H1 (cell line): ENCODE results near the gene AGO3. TPM values are rescaled to one million over a fixed set of nuclear protein-coding genes. Genes with fewer than 3 reads are reported as not detected.

Experiments
- CTCF ChIA-PET: fragments of 300-600 bp; sonication (Branson Sonifier 250); formaldehyde crosslinking; loops from one replicate; lab custom pipeline; 2021; ENCODE audit not compliant: partially characterized antibody; lab: Charles Lee
- POLR2A ChIA-PET: fragments of 300-600 bp; sonication (Branson Sonifier 250); formaldehyde crosslinking; loops from one replicate; lab custom pipeline; 2021; ENCODE audit warnings: inconsistent platforms; ENCODE audit not compliant: partially characterized antibody; lab: Charles Lee
- DNase-seq, 2 experiments: peaks; one replicate each; pipeline versions ENCODE4 v3.0.0 to v3.0.0-alpha.2; 2010 to 2022; ENCODE audit warnings: low spot score in 2 of 2, low read depth in 1 of 2, mixed read lengths in 1 of 2
- FAIRE-seq: peaks from 2 replicates; lab custom pipeline; 2011; peaks lifted over from hg19 to GRCh38; lab: Jason Lieb, UNC
- H2AFZ ChIP-seq: 2 replicates; pipeline ENCODE4 v1.8.1; 2012; ENCODE audit warnings: low read length, inconsistent platforms
- H2AK5ac ChIP-seq: 2 replicates; pipeline ENCODE4 v1.6.1; 2013; ENCODE audit warnings: low read depth, low read length
- H2BK120ac ChIP-seq: replicated peaks from 2 replicates; pipeline ENCODE3; 2013; ENCODE audit warnings: low read depth, low read length, inconsistent platforms
- H2BK12ac ChIP-seq: 2 replicates; pipeline ENCODE4 v1.6.1; 2013; ENCODE audit warnings: low read depth, low read length
- H2BK15ac ChIP-seq: 2 replicates; pipeline ENCODE4 v1.6.1; 2013; ENCODE audit warnings: low read length
- H2BK20ac ChIP-seq: 2 replicates; pipeline ENCODE4 v1.6.1; 2013; ENCODE audit warnings: low read length
- H2BK5ac ChIP-seq: 2 replicates; pipeline ENCODE4 v1.6.1; 2013; ENCODE audit warnings: low read depth, low read length
- H3K14ac ChIP-seq: 2 replicates; pipeline ENCODE4 v1.6.1; 2013; ENCODE audit warnings: inconsistent platforms; ENCODE audit not compliant: insufficient read length
- H3K18ac ChIP-seq: 2 replicates; pipeline ENCODE4 v1.6.1; 2013; ENCODE audit warnings: low read length; ENCODE audit errors: extremely low read depth
- H3K23ac ChIP-seq: 2 replicates; pipeline ENCODE4 v1.6.1; 2013; ENCODE audit warnings: inconsistent platforms; ENCODE audit not compliant: insufficient read length
- H3K23me2 ChIP-seq: 2 replicates; pipeline ENCODE4 v1.6.1; 2013; ENCODE audit warnings: low read depth, low read length
- H3K27ac ChIP-seq: 2 replicates; pipeline ENCODE4 v1.6.1; 2011; ENCODE audit warnings: low read depth, low read length, inconsistent platforms
- H3K27me3 ChIP-seq, 4 experiments: replicated peaks in 1 of 4; 1 replicate in 1 of 4; 2 replicates in 3 of 4; pipeline versions ENCODE4 v1.6.1 to v1.8.1; 2011 to 2013; ENCODE audit warnings: low read length in 3 of 4, mild to moderate bottlenecking in 3 of 4, inconsistent platforms in 2 of 4, mixed read lengths in 2 of 4, moderate library complexity in 1 of 4; ENCODE audit not compliant: control insufficient read depth in 3 of 4, insufficient read depth in 3 of 4; ENCODE audit errors: extremely low read depth in 1 of 4
- H3K36me3 ChIP-seq, 4 experiments: 2 replicates each; pipeline versions ENCODE4 v1.6.1 to v1.8.1; 2011 to 2013; ENCODE audit warnings: mild to moderate bottlenecking in 4 of 4, low read length in 3 of 4, moderate library complexity in 2 of 4, control low read depth in 1 of 4, inconsistent platforms in 1 of 4; ENCODE audit not compliant: insufficient read depth in 4 of 4, control insufficient read depth in 2 of 4
- H3K4ac ChIP-seq: replicated peaks from 2 replicates; pipeline ENCODE3; 2013; ENCODE audit warnings: low read length, low read depth, mixed read lengths, inconsistent platforms; ENCODE audit not compliant: insufficient read length
- H3K4me1 ChIP-seq, 4 experiments: replicated peaks in 1 of 4; 1 replicate in 1 of 4; 2 replicates in 3 of 4; pipeline versions ENCODE4 v1.6.1 to v1.8.1; 2011 to 2013; ENCODE audit warnings: low read length in 3 of 4, inconsistent platforms in 2 of 4, mixed read lengths in 1 of 4; ENCODE audit not compliant: insufficient read depth in 4 of 4, control insufficient read depth in 3 of 4
- H3K4me2 ChIP-seq, 2 experiments: 2 replicates each; pipeline versions ENCODE4 v1.6.1 to v1.8.1; 2011 to 2013; ENCODE audit warnings: low read depth in 2 of 2, low read length in 2 of 2, control low read depth in 1 of 2, inconsistent platforms in 1 of 2, mild to moderate bottlenecking in 1 of 2; ENCODE audit not compliant: insufficient read depth in 1 of 2
- H3K4me3 ChIP-seq, 4 experiments: fragments of 200-600, 300-600 bp in 1 of 4; sonication (generic), shearing (Covaris generic), sonication (Bioruptor Twin) in 1 of 4; 2 replicates each; pipeline versions ENCODE4 v1.5.1 to v1.8.1; 2011 to 2016; ENCODE audit warnings: low read length in 4 of 4, low read depth in 3 of 4, control low read depth in 2 of 4, inconsistent platforms in 2 of 4, mild to moderate bottlenecking in 2 of 4, mixed read lengths in 1 of 4, moderate library complexity in 1 of 4; ENCODE audit not compliant: insufficient read depth in 2 of 4; ENCODE audit errors: extremely low read depth in 1 of 4
- H3K56ac ChIP-seq: replicated peaks from 2 replicates; pipeline ENCODE3; 2013; ENCODE audit warnings: low read depth, mild to moderate bottlenecking, mixed read lengths, low read length, inconsistent platforms; ENCODE audit not compliant: insufficient read length
- H3K79me1 ChIP-seq: 2 replicates; pipeline ENCODE4 v1.6.1; 2013; ENCODE audit warnings: low read depth, low read length, control low read depth
- H3K79me2 ChIP-seq, 2 experiments: 2 replicates each; pipeline versions ENCODE4 v1.6.1 to v1.8.1; 2012 to 2013; ENCODE audit warnings: low read length in 2 of 2, mild to moderate bottlenecking in 2 of 2, inconsistent platforms in 1 of 2; ENCODE audit not compliant: insufficient read depth in 2 of 2, control insufficient read depth in 1 of 2
- H3K9ac ChIP-seq, 4 experiments: replicated peaks in 1 of 4; 1 replicate in 1 of 4; 2 replicates in 3 of 4; pipeline versions ENCODE4 v1.6.1 to v1.8.1; 2011 to 2013; ENCODE audit warnings: low read depth in 3 of 4, low read length in 3 of 4, control low read depth in 2 of 4, mild to moderate bottlenecking in 2 of 4, moderate library complexity in 2 of 4, inconsistent platforms in 1 of 4; ENCODE audit errors: extremely low read depth in 1 of 4
- H3K9me3 ChIP-seq, 2 experiments: 2 replicates each; pipeline versions ENCODE4 v1.6.1 to v1.8.1; 2012 to 2013; ENCODE audit warnings: mild to moderate bottlenecking in 2 of 2, moderate library complexity in 2 of 2, control low read depth in 1 of 2, inconsistent platforms in 1 of 2, low read depth in 1 of 2, low read length in 1 of 2, mixed read lengths in 1 of 2; ENCODE audit not compliant: insufficient read depth in 2 of 2
- H4K20me1 ChIP-seq, 2 experiments: replicated peaks in 1 of 2; 2 replicates each; pipeline versions ENCODE3 to v1.8.1; 2011 to 2013; ENCODE audit warnings: inconsistent platforms in 2 of 2, low read length in 2 of 2, mild to moderate bottlenecking in 1 of 2; ENCODE audit not compliant: insufficient read depth in 2 of 2, control insufficient read depth in 1 of 2
- H4K5ac ChIP-seq: 2 replicates; pipeline ENCODE4 v1.6.1; 2013; ENCODE audit warnings: low read length, low read depth, mixed read lengths, inconsistent platforms; ENCODE audit not compliant: insufficient read length
- H4K8ac ChIP-seq: 2 replicates; pipeline ENCODE4 v1.8.0; 2013; ENCODE audit warnings: mild to moderate bottlenecking, moderate library complexity, low read length, inconsistent platforms; ENCODE audit not compliant: insufficient read depth; ENCODE audit errors: extremely low read depth
- H4K91ac ChIP-seq: replicated peaks from 2 replicates; pipeline ENCODE3; 2013; ENCODE audit warnings: low read length, mixed read lengths, inconsistent platforms; ENCODE audit not compliant: insufficient read length
- ASH2L ChIP-seq: fragments of 200-600, 300-600 bp; sonication (generic); IDR thresholded peaks from one replicate; pipeline ENCODE4 v1.7.1; 2017; ENCODE audit warnings: low read length
- CTCF ChIP-seq, 3 experiments: IDR thresholded peaks; 1 replicate in 2 of 3; 2 replicates in 1 of 3; pipeline versions ENCODE4 v1.5.1 to v1.6.1; 2011; ENCODE audit warnings: low read length in 3 of 3, mild to moderate bottlenecking in 3 of 3, inconsistent platforms in 2 of 3, low read depth in 1 of 3, moderate library complexity in 1 of 3; ENCODE audit not compliant: insufficient read depth in 1 of 3; ENCODE audit errors: control extremely low read depth in 1 of 3
- EZH2 ChIP-seq: fragments of 200-600 bp; sonication (generic); IDR thresholded peaks from 2 replicates; pipeline ENCODE4 v1.7.1; 2012; ENCODE audit warnings: low read depth, mild to moderate bottlenecking, moderate library complexity, low read length, inconsistent platforms; ENCODE audit not compliant: severe bottlenecking
- GTF2F1 ChIP-seq: IDR thresholded peaks from 2 replicates; pipeline ENCODE4 v1.6.1; 2012; ENCODE audit warnings: low read depth, low read length, improper control_type of control experiment, borderline replicate concordance
- HDAC6 ChIP-seq: IDR thresholded peaks from one replicate; pipeline ENCODE4 v1.7.1; 2012; ENCODE audit warnings: low read depth, mild to moderate bottlenecking, inconsistent platforms, low read length, moderate library complexity
- JUND ChIP-seq: IDR thresholded peaks from 2 replicates; pipeline ENCODE4 v1.6.1; 2011; ENCODE audit warnings: mild to moderate bottlenecking, improper control_type of control experiment, low read length
- NANOG ChIP-seq: IDR thresholded peaks from 2 replicates; pipeline ENCODE4 v1.6.1; 2011; ENCODE audit warnings: low read length, low read depth, mild to moderate bottlenecking, inconsistent platforms; ENCODE audit not compliant: insufficient read depth, poor library complexity, severe bottlenecking
- PHF8 ChIP-seq: fragments of 200-600 bp; sonication (generic); conservative IDR thresholded peaks from 2 replicates; pipeline ENCODE4 v1.7.1; 2012; ENCODE audit warnings: low read depth, mild to moderate bottlenecking, inconsistent platforms, low read length, moderate library complexity
- RFX5 ChIP-seq: IDR thresholded peaks from 2 replicates; pipeline ENCODE4 v1.6.1; 2011; ENCODE audit warnings: low read depth, low read length, improper control_type of control experiment, borderline replicate concordance
- SRF ChIP-seq: IDR thresholded peaks from 2 replicates; pipeline ENCODE4 v1.6.1; 2011; ENCODE audit warnings: mild to moderate bottlenecking, low read depth, low read length, moderate library complexity
- TCF12 ChIP-seq: IDR thresholded peaks from 2 replicates; pipeline ENCODE4 v1.6.1; 2011; ENCODE audit warnings: low read depth, mild to moderate bottlenecking, low read length
- WGBS, 2 experiments: shearing (Covaris generic) in 1 of 2; methylation state at CpG; one replicate each; pipeline versions ENCODE4 v1.1.6 to v1.1.7; 2013 to 2015; ENCODE audit warnings: low lambda C conversion rate in 2 of 2, mixed read lengths in 2 of 2, inconsistent platforms in 1 of 2, low coverage in 1 of 2, missing lambda C conversion rate in 1 of 2; ENCODE audit not compliant: insufficient replicate concordance in 2 of 2, insufficient coverage in 1 of 2, insufficient read length in 1 of 2; ENCODE audit errors: extremely low coverage in 1 of 2, missing lambda C conversion rate in 1 of 2; 5-methylcytosine and 5-hydroxymethylcytosine counted together
- polyA plus RNA-seq, 7 experiments: library from polyadenylated mRNA; depleted of rRNA in 3 of 7; stranded (reverse) in 5 of 7; unstranded in 2 of 7; fragments of >200 nt in 5 of 7; fragments of 200-250 nt in 2 of 7; gene quantifications; 1 replicate in 5 of 7; 2 replicates in 1 of 7; 4 replicates in 1 of 7; pipeline versions ENCODE4 v1.2.1 to v1.2.3, GENCODE V29; 2011 to 2013; ENCODE audit warnings: missing spikeins in 2 of 7, mixed read lengths in 2 of 7
- total RNA-seq: library from RNA; stranded (reverse); fragmentation: NEBNext Ultra II Directional; extraction: Animal tissue kit (Norgen Biotek cat#: 25700); gene quantifications from 2 replicates; pipeline ENCODE4 v1.2.1, GENCODE V29; 2021

AGO3 gene
- total and polyA plus RNA-seq, 2 of the 8 experiments (the other 6 are each of a cell fraction or from before 2014, with no cell fraction given): 10.7 to 26.4 TPM

GRCh38 chr1:35924838-35925237 is 6.1 kb upstream of the AGO3 start:
- H2BK15ac ChIP-seq: no peak overlapping the region
- no peak overlapping the region for H3K4me2 ChIP-seq
- no peak overlapping the region for H3K9ac ChIP-seq
- H3K23me2 ChIP-seq: 0 out of 2 replicates have a peak, but pooled peaks cover under 1% of the 10 kb centered on the region
- no peaks in the 10 kb centered on the region for H3K9me3 ChIP-seq
- no peak overlapping the region for H4K5ac ChIP-seq
- FAIRE-seq (no peak), DNase-seq (no peak)
- H3K79me2 ChIP-seq: no peaks in the 10 kb centered on the region
- H3K4me1 ChIP-seq: no peaks in the 10 kb centered on the region
- H4K20me1 ChIP-seq: peaks cover 0 to 3% of the 10 kb centered on the region in 2 experiments
- H3K4me3 ChIP-seq: no peak overlapping the region
- no peak overlapping the region for H3K4ac ChIP-seq
- no peak overlapping the region for H2BK20ac ChIP-seq
- POLR2A ChIA-PET: interaction anchor here (1.5 kb wide), 1 partner anchor 32 kb away, joined by 3 read pairs; no protein-coding TSS in a partner anchor
- CTCF ChIA-PET: no interaction called here
- H3K18ac ChIP-seq: no peak overlapping the region
- 75% methylated on average over 1 of the region's 1 CpG; no CpG with 5 or more reads in 1 of the 2 experiments for WGBS, 2 experiments
- no peak overlapping the region for H3K14ac ChIP-seq
- no peak overlapping the region for H4K8ac ChIP-seq
- no peak overlapping the region for H2AK5ac ChIP-seq
- no peak overlapping the region for H3K56ac ChIP-seq
- H4K91ac ChIP-seq: no peak overlapping the region
- no peak overlapping the region for H2BK12ac ChIP-seq
- peaks cover 0 to 26% (median 5%) of the 10 kb centered on the region in 4 experiments; a peak in 5 of 8 replicates for H3K36me3 ChIP-seq
- H2BK5ac ChIP-seq: no peak overlapping the region
- H3K27me3 ChIP-seq: no peaks in the 10 kb centered on the region
- no peaks in the 10 kb centered on the region for H3K79me1 ChIP-seq
- no peak overlapping the region for H2BK120ac ChIP-seq
- H3K27ac ChIP-seq: no peak overlapping the region
- H3K23ac ChIP-seq: no peak overlapping the region
- H2AFZ ChIP-seq: no peak overlapping the region
- no peak for TF ChIP-seq NANOG
- no peak for TF ChIP-seq PHF8
- TF ChIP-seq HDAC6: no peak
- no peak for TF ChIP-seq RFX5
- no peak for TF ChIP-seq ASH2L
- no peak for TF ChIP-seq TCF12
- TF ChIP-seq CTCF (IDR thresholded peaks at IDR 0.05; ENCODE audit: control extremely low read depth in 1 of 3, insufficient read depth in 1 of 3, low read depth in 1 of 3, low read length in 3 of 3): no peak
- TF ChIP-seq JUND: no peak
- no peak for TF ChIP-seq SRF
- no peak for TF ChIP-seq EZH2
- no peak for TF ChIP-seq GTF2F1
